GM12878 (cell line): ENCODE measurements around the gene NFKBIA. TPM values are rescaled to one million over a fixed set of nuclear protein-coding genes. Genes with fewer than 3 reads are reported as not detected.

Experiments used
- EGR1 ChIP-seq, 2 experiments: IDR thresholded peaks; 1 replicate in 1 of 2; 2 replicates in 1 of 2; pipeline ENCODE4 v1.6.1; 2011 to 2012; ENCODE audit warnings: low read depth in 2 of 2, low read length in 2 of 2, borderline replicate concordance in 1 of 2, mild to moderate bottlenecking in 1 of 2, moderate library complexity in 1 of 2
- EZH2 ChIP-seq: IDR thresholded peaks from 2 replicates; pipeline ENCODE4 v1.6.1; 2012; ENCODE audit warnings: low read depth, mild to moderate bottlenecking, control low read depth, inconsistent platforms, low read length, borderline replicate concordance; ENCODE audit not compliant: control insufficient read depth
- IKZF1 ChIP-seq: fragments of 450-650 bp; conservative IDR thresholded peaks from 2 replicates; pipeline ENCODE4 v1.6.1; 2017; ENCODE audit warnings: antibody characterized with exemption, mild to moderate bottlenecking
- IRF4 ChIP-seq: IDR thresholded peaks from 2 replicates; pipeline ENCODE4 v1.6.1; 2011; ENCODE audit warnings: low read depth, low read length
- PAX5 ChIP-seq: IDR thresholded peaks from 2 replicates; pipeline ENCODE4 v1.6.1; 2011; ENCODE audit warnings: low read depth, low read length, borderline replicate concordance
- POLR2A ChIP-seq: IDR thresholded peaks from 2 replicates; pipeline ENCODE4 v1.6.1; 2011; ENCODE audit warnings: low read depth, mild to moderate bottlenecking, low read length
- POLR2AphosphoS5 ChIP-seq: IDR thresholded peaks from 2 replicates; pipeline ENCODE4 v1.6.1; 2011; ENCODE audit warnings: mild to moderate bottlenecking, low read length, inconsistent platforms
- SMAD5 ChIP-seq: IDR thresholded peaks from 2 replicates; pipeline ENCODE4 v1.6.1; 2016; ENCODE audit warnings: antibody characterized with exemption, low read depth
- SPI1 ChIP-seq: IDR thresholded peaks from 2 replicates; pipeline ENCODE4 v1.6.1; 2011; ENCODE audit warnings: low read depth, mild to moderate bottlenecking, low read length, moderate library complexity, borderline replicate concordance; ENCODE audit not compliant: insufficient read depth
- SREBF2 ChIP-seq: IDR thresholded peaks from 2 replicates; pipeline ENCODE4 v1.6.1; 2012; ENCODE audit warnings: mild to moderate bottlenecking, low read length
- TCF7 ChIP-seq: IDR thresholded peaks from 2 replicates; pipeline ENCODE4 v1.6.1; 2014; ENCODE audit warnings: antibody characterized with exemption, borderline replicate concordance
- WRNIP1 ChIP-seq: IDR thresholded peaks from 2 replicates; pipeline ENCODE4 v1.6.1; 2011; ENCODE audit warnings: low read depth, low read length, improper control_type of control experiment, borderline replicate concordance
- polyA plus RNA-seq, 11 experiments: library from polyadenylated mRNA; depleted of rRNA in 4 of 11; unstranded in 6 of 11; stranded (reverse) in 5 of 11; fragments of >200 nt; fragmentation: Nextera tagmentation in 4 of 11; fragmentation: Illumina TruSeq in 1 of 11; extraction: Ambion mirVana in 4 of 11; extraction: Trizol in 1 of 11; gene quantifications; 1 replicate in 1 of 11; 2 replicates in 10 of 11; pipeline versions ENCODE4 v1.2.1 to v1.2.3, GENCODE V29; 2011 to 2016; ENCODE audit warnings: inconsistent platforms in 2 of 11, missing spikeins in 2 of 11, low read depth in 1 of 11
- total RNA-seq, 4 experiments: library from RNA; depleted of rRNA in 3 of 4; stranded (reverse); fragments of >200 nt in 3 of 4; fragmentation: Illumina TruSeq in 1 of 4; extraction: Trizol in 1 of 4; gene quantifications; 2 replicates each; pipeline versions ENCODE4 v1.2.1 to v1.2.3, GENCODE V29; 2013 to 2021
- TF ChIP-seq, protein P1 (sequence below): fragments of 450-650 bp; formaldehyde crosslinking; IDR thresholded peaks from 2 replicates; pipeline ENCODE4 v1.4.0; 2020; ENCODE audit warnings: mild to moderate bottlenecking, moderate library complexity
- TF ChIP-seq, protein P2 (sequence below): fragments of 450-650 bp; IDR thresholded peaks from 2 replicates; pipeline ENCODE4 v1.6.1; 2017; ENCODE audit warnings: mild to moderate bottlenecking, moderate library complexity
- TF ChIP-seq, protein P3 (sequence below): fragments of 450-650 bp; IDR thresholded peaks from 2 replicates; pipeline ENCODE4 v1.6.1; 2017; ENCODE audit warnings: mild to moderate bottlenecking, moderate library complexity
- TF ChIP-seq, protein P4 (sequence below): fragments of 450-650 bp; IDR thresholded peaks from 2 replicates; pipeline ENCODE4 v1.6.1; 2017; ENCODE audit warnings: mild to moderate bottlenecking, low read depth, inconsistent platforms; ENCODE audit not compliant: poor library complexity, severe bottlenecking

The NFKBIA gene
- total and polyA plus RNA-seq, 10 of the 15 experiments (the other 5 are each of a cell fraction or from before 2014, with no cell fraction given) = 123 to 419 (median 267) TPM

DNA sequence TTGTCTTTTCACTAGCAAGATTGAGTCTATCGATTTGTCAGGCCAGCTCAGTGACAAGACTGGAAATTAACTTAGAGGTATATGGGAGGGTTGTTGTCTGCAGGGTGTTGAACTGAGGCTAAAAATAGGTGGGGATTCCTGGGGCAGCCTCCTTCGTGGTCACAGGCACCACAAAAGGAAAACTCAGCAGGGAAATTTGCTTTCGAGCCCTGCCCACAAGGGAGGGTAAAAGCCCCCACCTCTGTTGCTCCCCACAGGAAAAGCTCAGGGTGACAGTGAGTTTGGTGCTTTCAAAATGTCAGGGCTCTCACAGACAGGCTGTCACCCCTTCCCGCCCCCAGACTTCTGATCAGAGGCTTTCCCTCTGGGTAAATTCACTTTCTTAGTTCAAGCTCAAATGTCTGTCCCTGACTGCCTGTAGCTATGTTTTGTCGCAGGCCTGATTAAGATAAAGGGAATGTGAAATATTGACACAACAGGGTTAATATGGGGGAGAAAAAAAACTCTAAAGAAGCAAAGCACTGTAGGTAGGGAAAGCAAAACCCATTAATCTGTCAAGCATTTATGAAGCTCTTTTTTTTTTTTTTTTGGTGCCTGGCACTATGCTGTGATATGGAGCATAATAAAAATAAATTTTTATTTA, 11.7 kb upstream of the NFKBIA start (continued):
- 0 out of 2 replicates have a peak, but pooled peaks have one; percentile 13 for TF ChIP-seq IRF4
- no peak for TF ChIP-seq SMAD5
- TF ChIP-seq, protein P1, sequence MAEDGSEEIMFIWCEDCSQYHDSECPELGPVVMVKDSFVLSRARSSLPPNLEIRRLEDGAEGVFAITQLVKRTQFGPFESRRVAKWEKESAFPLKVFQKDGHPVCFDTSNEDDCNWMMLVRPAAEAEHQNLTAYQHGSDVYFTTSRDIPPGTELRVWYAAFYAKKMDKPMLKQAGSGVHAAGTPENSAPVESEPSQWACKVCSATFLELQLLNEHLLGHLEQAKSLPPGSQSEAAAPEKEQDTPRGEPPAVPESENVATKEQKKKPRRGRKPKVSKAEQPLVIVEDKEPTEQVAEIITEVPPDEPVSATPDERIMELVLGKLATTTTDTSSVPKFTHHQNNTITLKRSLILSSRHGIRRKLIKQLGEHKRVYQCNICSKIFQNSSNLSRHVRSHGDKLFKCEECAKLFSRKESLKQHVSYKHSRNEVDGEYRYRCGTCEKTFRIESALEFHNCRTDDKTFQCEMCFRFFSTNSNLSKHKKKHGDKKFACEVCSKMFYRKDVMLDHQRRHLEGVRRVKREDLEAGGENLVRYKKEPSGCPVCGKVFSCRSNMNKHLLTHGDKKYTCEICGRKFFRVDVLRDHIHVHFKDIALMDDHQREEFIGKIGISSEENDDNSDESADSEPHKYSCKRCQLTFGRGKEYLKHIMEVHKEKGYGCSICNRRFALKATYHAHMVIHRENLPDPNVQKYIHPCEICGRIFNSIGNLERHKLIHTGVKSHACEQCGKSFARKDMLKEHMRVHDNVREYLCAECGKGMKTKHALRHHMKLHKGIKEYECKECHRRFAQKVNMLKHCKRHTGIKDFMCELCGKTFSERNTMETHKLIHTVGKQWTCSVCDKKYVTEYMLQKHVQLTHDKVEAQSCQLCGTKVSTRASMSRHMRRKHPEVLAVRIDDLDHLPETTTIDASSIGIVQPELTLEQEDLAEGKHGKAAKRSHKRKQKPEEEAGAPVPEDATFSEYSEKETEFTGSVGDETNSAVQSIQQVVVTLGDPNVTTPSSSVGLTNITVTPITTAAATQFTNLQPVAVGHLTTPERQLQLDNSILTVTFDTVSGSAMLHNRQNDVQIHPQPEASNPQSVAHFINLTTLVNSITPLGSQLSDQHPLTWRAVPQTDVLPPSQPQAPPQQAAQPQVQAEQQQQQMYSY (CRISPR knock-in tag) = no peak
- TF ChIP-seq PAX5 = peak; percentile 62; the same call in 1 of the 2 replicates
- TF ChIP-seq, protein P2, sequence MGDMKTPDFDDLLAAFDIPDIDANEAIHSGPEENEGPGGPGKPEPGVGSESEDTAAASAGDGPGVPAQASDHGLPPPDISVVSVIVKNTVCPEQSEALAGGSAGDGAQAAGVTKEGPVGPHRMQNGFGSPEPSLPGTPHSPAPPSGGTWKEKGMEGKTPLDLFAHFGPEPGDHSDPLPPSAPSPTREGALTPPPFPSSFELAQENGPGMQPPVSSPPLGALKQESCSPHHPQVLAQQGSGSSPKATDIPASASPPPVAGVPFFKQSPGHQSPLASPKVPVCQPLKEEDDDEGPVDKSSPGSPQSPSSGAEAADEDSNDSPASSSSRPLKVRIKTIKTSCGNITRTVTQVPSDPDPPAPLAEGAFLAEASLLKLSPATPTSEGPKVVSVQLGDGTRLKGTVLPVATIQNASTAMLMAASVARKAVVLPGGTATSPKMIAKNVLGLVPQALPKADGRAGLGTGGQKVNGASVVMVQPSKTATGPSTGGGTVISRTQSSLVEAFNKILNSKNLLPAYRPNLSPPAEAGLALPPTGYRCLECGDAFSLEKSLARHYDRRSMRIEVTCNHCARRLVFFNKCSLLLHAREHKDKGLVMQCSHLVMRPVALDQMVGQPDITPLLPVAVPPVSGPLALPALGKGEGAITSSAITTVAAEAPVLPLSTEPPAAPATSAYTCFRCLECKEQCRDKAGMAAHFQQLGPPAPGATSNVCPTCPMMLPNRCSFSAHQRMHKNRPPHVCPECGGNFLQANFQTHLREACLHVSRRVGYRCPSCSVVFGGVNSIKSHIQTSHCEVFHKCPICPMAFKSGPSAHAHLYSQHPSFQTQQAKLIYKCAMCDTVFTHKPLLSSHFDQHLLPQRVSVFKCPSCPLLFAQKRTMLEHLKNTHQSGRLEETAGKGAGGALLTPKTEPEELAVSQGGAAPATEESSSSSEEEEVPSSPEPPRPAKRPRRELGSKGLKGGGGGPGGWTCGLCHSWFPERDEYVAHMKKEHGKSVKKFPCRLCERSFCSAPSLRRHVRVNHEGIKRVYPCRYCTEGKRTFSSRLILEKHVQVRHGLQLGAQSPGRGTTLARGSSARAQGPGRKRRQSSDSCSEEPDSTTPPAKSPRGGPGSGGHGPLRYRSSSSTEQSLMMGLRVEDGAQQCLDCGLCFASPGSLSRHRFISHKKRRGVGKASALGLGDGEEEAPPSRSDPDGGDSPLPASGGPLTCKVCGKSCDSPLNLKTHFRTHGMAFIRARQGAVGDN = no peak
- TF ChIP-seq SPI1 = no peak
- TF ChIP-seq TCF7 = no peak
- peak; percentile 96 for TF ChIP-seq IKZF1
- TF ChIP-seq, protein P3, sequence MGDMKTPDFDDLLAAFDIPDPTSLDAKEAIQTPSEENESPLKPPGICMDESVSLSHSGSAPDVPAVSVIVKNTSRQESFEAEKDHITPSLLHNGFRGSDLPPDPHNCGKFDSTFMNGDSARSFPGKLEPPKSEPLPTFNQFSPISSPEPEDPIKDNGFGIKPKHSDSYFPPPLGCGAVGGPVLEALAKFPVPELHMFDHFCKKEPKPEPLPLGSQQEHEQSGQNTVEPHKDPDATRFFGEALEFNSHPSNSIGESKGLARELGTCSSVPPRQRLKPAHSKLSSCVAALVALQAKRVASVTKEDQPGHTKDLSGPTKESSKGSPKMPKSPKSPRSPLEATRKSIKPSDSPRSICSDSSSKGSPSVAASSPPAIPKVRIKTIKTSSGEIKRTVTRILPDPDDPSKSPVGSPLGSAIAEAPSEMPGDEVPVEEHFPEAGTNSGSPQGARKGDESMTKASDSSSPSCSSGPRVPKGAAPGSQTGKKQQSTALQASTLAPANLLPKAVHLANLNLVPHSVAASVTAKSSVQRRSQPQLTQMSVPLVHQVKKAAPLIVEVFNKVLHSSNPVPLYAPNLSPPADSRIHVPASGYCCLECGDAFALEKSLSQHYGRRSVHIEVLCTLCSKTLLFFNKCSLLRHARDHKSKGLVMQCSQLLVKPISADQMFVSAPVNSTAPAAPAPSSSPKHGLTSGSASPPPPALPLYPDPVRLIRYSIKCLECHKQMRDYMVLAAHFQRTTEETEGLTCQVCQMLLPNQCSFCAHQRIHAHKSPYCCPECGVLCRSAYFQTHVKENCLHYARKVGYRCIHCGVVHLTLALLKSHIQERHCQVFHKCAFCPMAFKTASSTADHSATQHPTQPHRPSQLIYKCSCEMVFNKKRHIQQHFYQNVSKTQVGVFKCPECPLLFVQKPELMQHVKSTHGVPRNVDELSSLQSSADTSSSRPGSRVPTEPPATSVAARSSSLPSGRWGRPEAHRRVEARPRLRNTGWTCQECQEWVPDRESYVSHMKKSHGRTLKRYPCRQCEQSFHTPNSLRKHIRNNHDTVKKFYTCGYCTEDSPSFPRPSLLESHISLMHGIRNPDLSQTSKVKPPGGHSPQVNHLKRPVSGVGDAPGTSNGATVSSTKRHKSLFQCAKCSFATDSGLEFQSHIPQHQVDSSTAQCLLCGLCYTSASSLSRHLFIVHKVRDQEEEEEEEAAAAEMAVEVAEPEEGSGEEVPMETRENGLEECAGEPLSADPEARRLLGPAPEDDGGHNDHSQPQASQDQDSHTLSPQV = no peak
- no peak for TF ChIP-seq EZH2
- TF ChIP-seq POLR2AphosphoS5 = no peak
- TF ChIP-seq EGR1 (IDR thresholded peaks at IDR 0.05; ENCODE audit: borderline replicate concordance in 1 of 2, low read depth in 2 of 2, low read length in 2 of 2) = peak in 1 of 2 experiments; percentile 79; a peak in 2 of 3 replicates
- no peak for TF ChIP-seq WRNIP1
- TF ChIP-seq SREBF2 = no peak
- TF ChIP-seq POLR2A = no peak
- TF ChIP-seq, protein P4, sequence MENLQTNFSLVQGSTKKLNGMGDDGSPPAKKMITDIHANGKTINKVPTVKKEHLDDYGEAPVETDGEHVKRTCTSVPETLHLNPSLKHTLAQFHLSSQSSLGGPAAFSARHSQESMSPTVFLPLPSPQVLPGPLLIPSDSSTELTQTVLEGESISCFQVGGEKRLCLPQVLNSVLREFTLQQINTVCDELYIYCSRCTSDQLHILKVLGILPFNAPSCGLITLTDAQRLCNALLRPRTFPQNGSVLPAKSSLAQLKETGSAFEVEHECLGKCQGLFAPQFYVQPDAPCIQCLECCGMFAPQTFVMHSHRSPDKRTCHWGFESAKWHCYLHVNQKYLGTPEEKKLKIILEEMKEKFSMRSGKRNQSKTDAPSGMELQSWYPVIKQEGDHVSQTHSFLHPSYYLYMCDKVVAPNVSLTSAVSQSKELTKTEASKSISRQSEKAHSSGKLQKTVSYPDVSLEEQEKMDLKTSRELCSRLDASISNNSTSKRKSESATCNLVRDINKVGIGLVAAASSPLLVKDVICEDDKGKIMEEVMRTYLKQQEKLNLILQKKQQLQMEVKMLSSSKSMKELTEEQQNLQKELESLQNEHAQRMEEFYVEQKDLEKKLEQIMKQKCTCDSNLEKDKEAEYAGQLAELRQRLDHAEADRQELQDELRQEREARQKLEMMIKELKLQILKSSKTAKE = peak; percentile 92
